ENCODE measurements around the gene VPS51.

VPS51 gene

DNA sequence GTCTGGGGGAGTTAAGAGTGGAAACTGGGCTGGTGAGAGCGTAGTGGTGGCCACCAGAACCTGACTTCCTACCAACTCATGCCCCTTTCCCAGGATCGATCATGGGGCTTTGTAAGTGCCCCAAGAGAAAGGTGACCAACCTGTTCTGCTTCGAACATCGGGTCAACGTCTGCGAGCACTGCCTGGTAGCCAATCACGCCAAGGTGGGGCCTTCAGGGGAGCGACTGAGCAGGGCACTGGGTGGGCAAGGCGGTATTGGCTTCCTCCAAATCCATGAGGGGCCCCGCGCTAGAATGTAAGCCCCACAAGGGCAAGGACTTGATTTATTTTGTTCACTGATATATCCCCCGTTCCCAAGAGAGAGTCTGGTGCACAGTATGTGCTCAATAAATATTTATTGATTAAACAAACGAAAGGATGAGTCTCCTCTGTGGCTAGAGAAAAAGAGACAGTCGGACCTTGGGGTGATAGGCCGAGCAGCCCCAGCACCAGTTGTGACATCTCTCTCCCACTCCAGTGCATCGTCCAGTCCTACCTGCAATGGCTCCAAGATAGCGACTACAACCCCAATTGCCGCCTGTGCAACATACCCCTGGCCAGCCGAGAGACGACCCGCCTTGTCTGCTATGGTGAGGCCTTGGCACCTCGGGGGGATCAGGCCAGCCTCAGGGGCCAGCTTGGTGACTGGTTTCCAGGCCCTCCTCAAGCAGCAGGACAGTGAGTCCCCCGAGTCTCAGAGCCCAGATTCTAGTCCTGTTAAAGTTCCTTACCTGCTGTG is 11.2 kb upstream of the VPS51 start:
- Histone ChIP-seq H3K79me2 (ENCODE audit: low read length) (peaks cover 54% of the 10 kb centered on the region), H3K36me3 (replicated peaks; ENCODE audit: low read depth, low read length) (peaks cover 52% of the 10 kb centered on the region), H4K20me1 (ENCODE audit: insufficient read depth, low read length) (peaks cover 3% of the 10 kb centered on the region; the same call in 1 of the 2 replicates), H3K9ac (ENCODE audit: low read length) (peak overlapping the region; percentile 97), H3K9me3 (ENCODE audit: insufficient read depth, low read length) (no peaks in the 10 kb centered on the region), H2AFZ (ENCODE audit: low read depth, low read length) (0 out of 2 replicates have a peak overlapping the region, but pooled peaks have one; percentile 76), H3K4me1 (ENCODE audit: low read length) (peaks cover 16% of the 10 kb centered on the region), H3K4me2 (ENCODE audit: low read length) (peak overlapping the region; percentile 99), H3K27me3 (ENCODE audit: low read depth, low read length) (no peaks in the 10 kb centered on the region), H3K27ac (ENCODE audit: low read length) (peak overlapping the region; percentile 74), H3K4me3 (ENCODE audit: low read length) (peak overlapping the region; percentile 97)
- TF ChIP-seq EZH2phosphoT487 (IDR thresholded peaks at IDR 0.05; ENCODE audit: low read depth) = no peak
- TF ChIP-seq, protein P1, sequence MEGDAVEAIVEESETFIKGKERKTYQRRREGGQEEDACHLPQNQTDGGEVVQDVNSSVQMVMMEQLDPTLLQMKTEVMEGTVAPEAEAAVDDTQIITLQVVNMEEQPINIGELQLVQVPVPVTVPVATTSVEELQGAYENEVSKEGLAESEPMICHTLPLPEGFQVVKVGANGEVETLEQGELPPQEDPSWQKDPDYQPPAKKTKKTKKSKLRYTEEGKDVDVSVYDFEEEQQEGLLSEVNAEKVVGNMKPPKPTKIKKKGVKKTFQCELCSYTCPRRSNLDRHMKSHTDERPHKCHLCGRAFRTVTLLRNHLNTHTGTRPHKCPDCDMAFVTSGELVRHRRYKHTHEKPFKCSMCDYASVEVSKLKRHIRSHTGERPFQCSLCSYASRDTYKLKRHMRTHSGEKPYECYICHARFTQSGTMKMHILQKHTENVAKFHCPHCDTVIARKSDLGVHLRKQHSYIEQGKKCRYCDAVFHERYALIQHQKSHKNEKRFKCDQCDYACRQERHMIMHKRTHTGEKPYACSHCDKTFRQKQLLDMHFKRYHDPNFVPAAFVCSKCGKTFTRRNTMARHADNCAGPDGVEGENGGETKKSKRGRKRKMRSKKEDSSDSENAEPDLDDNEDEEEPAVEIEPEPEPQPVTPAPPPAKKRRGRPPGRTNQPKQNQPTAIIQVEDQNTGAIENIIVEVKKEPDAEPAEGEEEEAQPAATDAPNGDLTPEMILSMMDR (IDR thresholded peaks at IDR 0.05; ENCODE audit: low read depth, low read length) = no peak

DNA sequence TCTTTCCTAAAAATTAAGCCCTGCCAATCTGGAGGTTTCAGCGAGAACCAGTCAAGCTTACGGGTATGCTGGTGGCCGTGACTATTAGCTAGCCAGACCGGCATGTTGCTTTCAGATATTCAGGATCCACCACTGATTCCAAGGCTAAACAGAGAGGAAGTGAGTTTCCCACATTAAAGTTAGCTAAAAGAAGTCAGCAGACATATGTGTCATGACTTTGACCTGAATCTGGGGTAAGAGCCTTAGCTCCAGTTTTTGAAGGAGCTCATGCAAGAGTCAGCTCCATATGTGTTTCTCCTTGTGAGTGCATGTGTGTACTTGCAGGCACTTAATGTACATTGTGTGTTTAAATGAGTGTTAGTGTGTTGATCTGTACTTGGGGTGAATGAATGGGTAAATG is 10.6 kb upstream of the VPS51 start:
- no peak for TF ChIP-seq EZH2phosphoT487 (IDR thresholded peaks at IDR 0.05; ENCODE audit: low read depth)
- TF ChIP-seq, protein P1 (IDR thresholded peaks at IDR 0.05; ENCODE audit: low read depth, low read length) = no peak
- peaks cover 16% of the 10 kb centered on the region for H3K4me1 ChIP-seq (ENCODE audit: low read length)
- peaks cover 3% of the 10 kb centered on the region; the same call in 1 of the 2 replicates for H4K20me1 ChIP-seq (ENCODE audit: insufficient read depth, low read length)
- H3K9ac ChIP-seq (ENCODE audit: low read length) = no peak overlapping the region
- peaks cover 49% of the 10 kb centered on the region for H3K79me2 ChIP-seq (ENCODE audit: low read length)
- no peak overlapping the region for H3K4me2 ChIP-seq (ENCODE audit: low read length)
- no peak overlapping the region for H3K27ac ChIP-seq (ENCODE audit: low read length)
- no peak overlapping the region for H3K4me3 ChIP-seq (ENCODE audit: low read length)
- no peak overlapping the region for H2AFZ ChIP-seq (ENCODE audit: low read depth, low read length)
- H3K27me3 ChIP-seq (ENCODE audit: low read depth, low read length) = no peaks in the 10 kb centered on the region
- peaks cover 48% of the 10 kb centered on the region for H3K36me3 ChIP-seq (replicated peaks; ENCODE audit: low read depth, low read length)
- no peaks in the 10 kb centered on the region for H3K9me3 ChIP-seq (ENCODE audit: insufficient read depth, low read length)

DNA sequence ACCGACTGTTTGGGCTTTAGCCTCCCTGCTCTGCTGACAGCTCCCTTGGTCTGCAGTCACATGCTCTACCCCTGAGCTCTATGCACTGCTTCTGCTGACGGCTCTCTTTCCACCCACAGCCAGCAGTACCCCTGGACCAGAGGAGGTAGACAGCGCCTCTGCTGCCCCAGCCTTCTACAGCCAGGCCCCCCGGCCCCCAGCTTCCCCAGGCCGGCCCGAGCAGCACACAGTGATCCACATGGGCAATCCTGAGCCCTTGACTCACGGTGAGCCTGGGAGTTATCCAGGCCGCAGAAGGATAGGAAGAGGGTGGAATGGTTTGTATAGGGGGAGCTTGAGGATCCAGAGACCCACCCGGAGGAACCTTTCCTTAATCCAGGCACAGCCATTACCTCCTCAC is 9.2 kb upstream of the VPS51 start:
- Histone ChIP-seq H3K4me2 (ENCODE audit: low read length) (no peak overlapping the region), H3K9ac (ENCODE audit: low read length) (no peak overlapping the region), H3K27ac (ENCODE audit: low read length) (no peak overlapping the region), H3K36me3 (replicated peaks; ENCODE audit: low read depth, low read length) (peaks cover 37% of the 10 kb centered on the region), H3K4me3 (ENCODE audit: low read length) (no peak overlapping the region), H2AFZ (ENCODE audit: low read depth, low read length) (no peak overlapping the region), H3K4me1 (ENCODE audit: low read length) (peaks cover 13% of the 10 kb centered on the region), H3K9me3 (ENCODE audit: insufficient read depth, low read length) (no peaks in the 10 kb centered on the region), H3K27me3 (ENCODE audit: low read depth, low read length) (no peaks in the 10 kb centered on the region), H3K79me2 (ENCODE audit: low read length) (peaks cover 38% of the 10 kb centered on the region), H4K20me1 (ENCODE audit: insufficient read depth, low read length) (peaks cover 3% of the 10 kb centered on the region; the same call in 1 of the 2 replicates)
- no peak for TF ChIP-seq EZH2phosphoT487 (IDR thresholded peaks at IDR 0.05; ENCODE audit: low read depth)
- TF ChIP-seq, protein P1 (IDR thresholded peaks at IDR 0.05; ENCODE audit: low read depth, low read length) = no peak

DNA sequence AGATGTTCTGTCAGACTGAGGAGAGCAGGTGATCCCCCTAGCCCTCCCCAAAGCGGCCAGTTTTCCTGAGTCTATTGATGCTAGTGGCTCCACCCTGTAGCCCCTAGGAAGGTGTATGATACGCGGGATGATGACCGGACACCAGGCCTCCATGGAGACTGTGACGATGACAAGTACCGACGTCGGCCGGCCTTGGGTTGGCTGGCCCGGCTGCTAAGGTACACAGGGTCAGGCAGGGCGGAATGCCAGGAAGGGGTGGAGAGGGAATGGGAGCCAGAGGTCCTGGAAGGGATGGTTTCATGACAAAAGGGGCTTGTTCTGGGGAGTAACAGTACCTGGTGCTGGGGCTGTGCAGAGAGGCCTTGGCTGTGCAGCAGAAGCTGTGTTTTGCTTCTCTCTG is 8.8 kb upstream of the VPS51 start:
- Histone ChIP-seq H2AFZ (ENCODE audit: low read depth, low read length) (no peak overlapping the region), H3K79me2 (ENCODE audit: low read length) (peaks cover 34% of the 10 kb centered on the region), H3K9me3 (ENCODE audit: insufficient read depth, low read length) (no peaks in the 10 kb centered on the region), H3K4me2 (ENCODE audit: low read length) (no peak overlapping the region), H4K20me1 (ENCODE audit: insufficient read depth, low read length) (peaks cover 3% of the 10 kb centered on the region; the same call in 1 of the 2 replicates), H3K27me3 (ENCODE audit: low read depth, low read length) (no peaks in the 10 kb centered on the region), H3K36me3 (replicated peaks; ENCODE audit: low read depth, low read length) (peaks cover 33% of the 10 kb centered on the region), H3K4me3 (ENCODE audit: low read length) (no peak overlapping the region), H3K9ac (ENCODE audit: low read length) (no peak overlapping the region), H3K27ac (ENCODE audit: low read length) (no peak overlapping the region), H3K4me1 (ENCODE audit: low read length) (peaks cover 16% of the 10 kb centered on the region)
- TF ChIP-seq, protein P1 (IDR thresholded peaks at IDR 0.05; ENCODE audit: low read depth, low read length) = no peak
- no peak for TF ChIP-seq EZH2phosphoT487 (IDR thresholded peaks at IDR 0.05; ENCODE audit: low read depth)

Measured in OCI-LY3 (cell line).